BLaER1 (cell line): ENCODE data around the gene CALCOCO1.

Experiments used
- H3K27ac ChIP-seq: shearing (Covaris generic); formaldehyde crosslinking; 2 replicates; pipeline ENCODE4 v1.8.1; 2022
- H3K27me3 ChIP-seq: shearing (Covaris generic); formaldehyde crosslinking; 2 replicates; pipeline ENCODE4 v1.8.1; 2022
- H3K36me3 ChIP-seq: shearing (Covaris generic); formaldehyde crosslinking; 2 replicates; pipeline ENCODE4 v1.8.1; 2022
- H3K4me1 ChIP-seq: shearing (Covaris generic); formaldehyde crosslinking; 2 replicates; pipeline ENCODE4 v1.8.1; 2022
- H3K4me2 ChIP-seq: shearing (Covaris generic); formaldehyde crosslinking; 2 replicates; pipeline ENCODE4 v1.8.1; 2022
- H3K4me3 ChIP-seq: shearing (Covaris generic); formaldehyde crosslinking; 2 replicates; pipeline ENCODE4 v1.8.1; 2022
- H3K9ac ChIP-seq: shearing (Covaris generic); formaldehyde crosslinking; 2 replicates; pipeline ENCODE4 v1.8.1; 2022
- H3K9me3 ChIP-seq: shearing (Covaris generic); formaldehyde crosslinking; 2 replicates; pipeline ENCODE4 v1.8.1; 2022
- H4K20me1 ChIP-seq: shearing (Covaris generic); formaldehyde crosslinking; 2 replicates; pipeline ENCODE4 v1.8.1; 2022
- Cebpa-rat ChIP-seq: shearing (Covaris generic); IDR thresholded peaks from 2 replicates; pipeline ENCODE4 v1.8.1; 2022

Gene CALCOCO1

DNA sequence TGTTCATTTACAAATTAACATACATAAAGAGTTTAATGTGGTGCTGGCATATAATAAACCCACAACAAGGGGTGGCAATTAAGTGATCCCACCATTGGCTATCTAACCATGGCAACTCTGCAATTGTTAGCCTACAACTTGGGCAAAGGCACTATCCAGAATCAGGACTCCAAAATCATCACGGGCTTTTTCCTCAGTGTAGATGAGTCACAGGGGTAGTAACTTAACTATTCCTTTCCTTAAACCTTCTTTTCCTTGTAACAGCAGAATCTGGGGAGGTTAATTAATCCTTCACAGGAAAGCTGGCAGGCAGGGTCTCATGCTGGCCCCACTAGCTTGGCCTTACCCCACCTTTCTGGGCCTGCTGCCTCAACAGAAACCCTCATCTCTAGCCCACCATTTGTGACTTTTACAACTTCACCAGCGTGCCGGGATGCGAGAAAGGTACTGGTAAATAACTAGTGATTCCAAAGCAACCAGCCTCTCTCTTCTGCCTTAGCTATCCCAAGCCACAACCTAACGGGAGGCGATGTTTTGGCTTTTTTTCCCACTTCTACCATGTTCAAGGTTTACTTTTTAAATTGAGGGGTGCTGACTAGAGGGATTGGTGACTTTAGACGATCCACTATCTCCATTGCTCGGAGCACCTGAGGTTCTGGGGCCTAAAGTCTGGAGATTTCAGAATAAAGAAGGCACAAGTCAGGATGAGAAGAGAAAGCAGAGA lies 52.1 kb downstream of the CALCOCO1 start:
- H3K36me3 ChIP-seq, result peaks cover 45% of the 10 kb centered on the region
- no peak for TF ChIP-seq Cebpa-rat
- H3K9me3 ChIP-seq, result no peaks in the 10 kb centered on the region
- H3K4me1 ChIP-seq, result peaks cover 28% of the 10 kb centered on the region
- H3K27me3 ChIP-seq, result peaks cover 36% of the 10 kb centered on the region
- peak overlapping the region; percentile 76 for H3K4me3 ChIP-seq
- peak overlapping the region; percentile 81 for H3K9ac ChIP-seq
- H4K20me1 ChIP-seq, result peaks cover 8% of the 10 kb centered on the region
- peak overlapping the region; percentile 94 for H3K4me2 ChIP-seq
- peak overlapping the region; percentile 91 for H3K27ac ChIP-seq

DNA sequence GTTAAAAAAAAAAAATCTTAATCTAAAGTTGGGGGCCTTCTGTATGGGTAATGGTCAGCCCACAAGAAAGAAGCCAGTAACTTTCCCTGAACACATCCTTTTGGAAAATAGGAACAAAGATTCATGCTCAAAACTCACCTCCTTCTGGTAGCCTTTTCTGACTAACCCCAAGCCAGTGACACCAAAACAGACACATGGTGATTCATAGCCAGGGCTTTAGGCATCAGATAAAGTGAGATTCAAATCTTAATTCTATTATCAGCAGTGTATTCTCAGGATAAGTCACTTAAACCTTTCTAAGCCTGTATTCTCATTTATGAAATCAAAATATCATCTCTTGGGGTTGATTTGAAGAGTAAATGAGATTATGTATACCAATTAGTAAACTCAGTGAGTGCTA lies 56.3 kb downstream of the CALCOCO1 start:
- TF ChIP-seq Cebpa-rat, result no peak
- H3K4me1 ChIP-seq, result peaks cover 15% of the 10 kb centered on the region
- no peak overlapping the region for H3K9ac ChIP-seq
- no peaks in the 10 kb centered on the region for H3K27me3 ChIP-seq
- peaks cover 85% of the 10 kb centered on the region for H3K36me3 ChIP-seq
- H3K4me2 ChIP-seq, result no peak overlapping the region
- no peaks in the 10 kb centered on the region for H3K9me3 ChIP-seq
- no peak overlapping the region for H3K4me3 ChIP-seq
- no peak overlapping the region for H3K27ac ChIP-seq
- peaks cover 35% of the 10 kb centered on the region for H4K20me1 ChIP-seq

DNA sequence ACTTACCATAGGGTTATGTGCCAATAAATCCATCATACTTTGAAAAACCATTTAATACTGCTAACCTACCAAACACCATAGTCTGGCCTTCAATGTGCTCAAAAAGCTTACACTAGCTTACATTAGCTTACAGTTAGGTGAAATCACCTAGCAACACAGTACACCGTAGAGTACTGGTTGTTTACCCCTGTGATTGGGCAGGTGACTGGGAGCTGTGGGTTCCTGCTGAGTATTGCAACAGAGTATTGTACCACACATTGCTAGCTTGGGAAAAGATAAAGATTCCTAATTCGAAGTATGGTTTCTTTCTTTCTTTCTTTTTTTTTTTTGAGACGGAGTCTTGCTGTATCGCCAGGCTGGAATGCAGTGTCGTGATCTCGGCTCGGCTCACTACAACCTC lies 56.9 kb downstream of the CALCOCO1 start:
- Histone ChIP-seq H3K36me3 (peaks cover 91% of the 10 kb centered on the region), H3K9ac (no peak overlapping the region), H3K27ac (no peak overlapping the region), H3K27me3 (no peaks in the 10 kb centered on the region), H3K9me3 (no peaks in the 10 kb centered on the region), H4K20me1 (peaks cover 41% of the 10 kb centered on the region), H3K4me2 (no peak overlapping the region), H3K4me1 (peaks cover 14% of the 10 kb centered on the region), H3K4me3 (no peak overlapping the region)
- no peak for TF ChIP-seq Cebpa-rat

DNA sequence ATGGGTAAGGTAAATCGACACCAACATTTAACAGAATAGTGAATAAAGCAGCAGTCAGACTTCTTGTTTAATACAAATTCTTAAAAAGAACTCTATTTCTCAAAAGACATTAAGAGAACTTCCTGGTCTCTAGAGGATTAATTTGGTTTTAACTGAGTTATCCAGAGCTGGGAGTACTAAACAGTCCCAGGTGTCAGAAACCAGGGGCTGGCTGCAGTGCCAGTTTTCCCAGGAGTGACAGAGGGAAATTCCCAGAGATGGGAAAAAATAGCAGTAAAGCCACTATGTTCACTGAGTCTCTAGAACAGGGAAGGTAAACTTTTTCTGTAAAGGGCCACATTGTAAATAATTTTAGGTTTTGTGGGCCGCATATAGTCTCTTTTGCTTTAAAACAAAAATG lies 60.2 kb downstream of the CALCOCO1 start:
- H3K4me2 ChIP-seq, result no peak overlapping the region
- H3K27me3 ChIP-seq, result no peaks in the 10 kb centered on the region
- no peak overlapping the region for H3K9ac ChIP-seq
- no peaks in the 10 kb centered on the region for H3K9me3 ChIP-seq
- peaks cover 41% of the 10 kb centered on the region for H4K20me1 ChIP-seq
- 0 out of 2 replicates have a peak, but pooled peaks cover under 1% of the 10 kb centered on the region for H3K4me1 ChIP-seq
- H3K27ac ChIP-seq, result no peak overlapping the region
- H3K36me3 ChIP-seq, result peaks cover 98% of the 10 kb centered on the region
- H3K4me3 ChIP-seq, result no peak overlapping the region
- TF ChIP-seq Cebpa-rat, result no peak

DNA sequence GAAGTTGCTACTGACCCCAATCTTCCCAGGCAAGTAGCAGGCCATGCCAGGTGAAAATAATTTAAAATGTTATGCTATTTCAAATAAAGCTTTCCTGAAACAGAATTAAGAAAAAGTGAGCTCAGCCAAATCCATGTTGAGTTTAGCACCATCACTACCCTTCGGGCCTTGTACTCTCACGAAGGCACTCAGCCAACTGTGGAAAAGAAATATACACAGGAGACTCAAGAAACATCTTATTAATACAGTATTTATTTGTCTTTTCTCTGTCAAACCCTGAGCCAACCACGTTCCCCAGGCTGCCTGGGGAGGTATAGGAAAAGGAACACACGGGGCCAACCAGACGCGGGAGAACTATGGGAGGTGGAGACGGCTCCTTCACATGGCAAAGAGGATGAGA lies 62.3 kb downstream of the CALCOCO1 start:
- Histone ChIP-seq H3K4me3 (no peak overlapping the region), H3K36me3 (peaks cover 89% of the 10 kb centered on the region)

GRCh38 chr12:53664191-53664590 lies 63.1 kb downstream of the CALCOCO1 start:
- peaks cover 24% of the 10 kb centered on the region; the same call in 1 of the 2 replicates for H4K20me1 ChIP-seq
- peaks cover 14% of the 10 kb centered on the region for H3K4me1 ChIP-seq
- no peaks in the 10 kb centered on the region for H3K27me3 ChIP-seq
- H3K9me3 ChIP-seq, result no peaks in the 10 kb centered on the region
- no peak overlapping the region for H3K4me2 ChIP-seq
- peaks cover 82% of the 10 kb centered on the region for H3K36me3 ChIP-seq
- no peak overlapping the region for H3K9ac ChIP-seq
- H3K4me3 ChIP-seq, result no peak overlapping the region
- no peak for TF ChIP-seq Cebpa-rat
- no peak overlapping the region for H3K27ac ChIP-seq

More for the DNA sequence above, 62.3 kb downstream of the CALCOCO1 start:
- Histone ChIP-seq H3K27me3 (no peaks in the 10 kb centered on the region), H3K4me1 (peaks cover 7% of the 10 kb centered on the region), H3K27ac (no peak overlapping the region), H3K9ac (no peak overlapping the region), H3K4me2 (no peak overlapping the region), H4K20me1 (peaks cover 32% of the 10 kb centered on the region), H3K9me3 (no peaks in the 10 kb centered on the region)
- no peak for TF ChIP-seq Cebpa-rat

DNA sequence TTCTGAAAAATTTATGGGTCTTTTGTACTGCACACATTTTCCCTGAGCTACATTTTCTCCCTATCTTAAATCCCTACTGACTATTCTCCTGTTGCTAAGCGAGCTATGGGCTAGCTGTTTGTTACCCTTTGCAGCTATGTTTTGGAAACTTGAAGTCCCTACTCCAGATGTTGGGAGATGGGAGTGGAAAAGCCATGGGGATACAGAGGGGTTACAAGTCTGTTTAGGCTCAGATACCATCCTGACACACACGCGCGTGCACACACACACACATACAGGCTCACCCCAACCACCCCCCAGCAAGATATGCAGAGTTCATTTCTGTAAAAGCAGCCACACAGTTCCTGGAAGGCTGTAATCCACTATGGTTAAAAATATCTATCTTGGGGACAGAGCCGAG lies 67.2 kb downstream of the CALCOCO1 start:
- Histone ChIP-seq H3K9ac (no peak overlapping the region; the same call in 1 of the 2 replicates), H3K27ac (no peak overlapping the region), H3K9me3 (no peaks in the 10 kb centered on the region), H3K4me3 (no peak overlapping the region), H3K36me3 (peaks cover 42% of the 10 kb centered on the region), H3K4me1 (peaks cover 18% of the 10 kb centered on the region), H3K4me2 (peak overlapping the region; percentile 45), H3K27me3 (no peaks in the 10 kb centered on the region), H4K20me1 (no peaks in the 10 kb centered on the region; the same call in 1 of the 2 replicates)
- TF ChIP-seq Cebpa-rat, result no peak

GRCh38 chr12:53659571-53659981 lies 67.7 kb downstream of the CALCOCO1 start:
- Histone ChIP-seq H3K36me3 (peaks cover 37% of the 10 kb centered on the region), H3K4me2 (peak overlapping the region; percentile 45), H3K9ac (no peak overlapping the region), H4K20me1 (no peaks in the 10 kb centered on the region; the same call in 1 of the 2 replicates), H3K4me3 (no peak overlapping the region), H3K27ac (0 out of 2 replicates have a peak overlapping the region, but pooled peaks have one; percentile 3), H3K4me1 (peaks cover 18% of the 10 kb centered on the region), H3K27me3 (no peaks in the 10 kb centered on the region), H3K9me3 (no peaks in the 10 kb centered on the region)
- no peak for TF ChIP-seq Cebpa-rat

- Histone ChIP-seq H3K9ac (no peak overlapping the region), H3K4me2 (peak overlapping the region; percentile 45)
Measured at GRCh38 chr12:53659011-53659551, 68.2 kb downstream of the CALCOCO1 start.

More at GRCh38 chr12:53659011-53659551, 68.2 kb downstream of the CALCOCO1 start:
- peaks cover 18% of the 10 kb centered on the region for H3K4me1 ChIP-seq
- no peaks in the 10 kb centered on the region for H3K9me3 ChIP-seq
- H3K27ac ChIP-seq, result 0 out of 2 replicates have a peak overlapping the region, but pooled peaks have one; percentile 3
- H3K27me3 ChIP-seq, result no peaks in the 10 kb centered on the region
- no peaks in the 10 kb centered on the region for H4K20me1 ChIP-seq
- peaks cover 32% of the 10 kb centered on the region for H3K36me3 ChIP-seq
- TF ChIP-seq Cebpa-rat, result no peak
- H3K4me3 ChIP-seq, result no peak overlapping the region
